ENCODE data around the gene SLC25A44.
A peak's percentile ranks its signal among the peaks of the same experiment; 100 is the strongest.

The SLC25A44 gene

GRCh38 chr1:156244126-156244525, 50.2 kb downstream of the SLC25A44 start:
- DNase-seq = no peak

DNA sequence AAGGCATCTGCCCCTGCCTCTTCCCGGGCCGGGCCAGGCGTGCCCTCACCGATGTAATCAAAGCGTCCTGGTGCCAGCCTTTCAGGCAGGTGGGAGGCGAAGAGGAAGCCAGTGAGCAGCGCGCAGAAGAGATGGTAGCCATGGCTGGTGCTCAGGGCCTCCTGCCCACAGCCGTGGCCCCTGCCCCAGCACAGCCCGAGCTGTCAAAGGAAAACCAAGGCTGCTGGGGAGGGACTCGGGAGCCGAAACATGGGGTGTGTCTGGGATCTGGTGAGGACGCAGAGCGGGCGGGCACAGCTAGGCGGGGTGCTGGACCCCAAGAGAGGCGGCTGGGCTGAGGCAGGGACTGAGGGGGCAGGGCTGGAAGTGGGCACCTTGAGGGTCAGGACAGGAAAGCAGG, 50.8 kb downstream of the SLC25A44 start:
- DNase-seq = no peak

- DNase-seq = peak; percentile 41 to 49
Observed at GRCh38 chr1:156245451-156246232, 51.7 kb downstream of the SLC25A44 start.

- no peak for DNase-seq
Observed at GRCh38 chr1:156246241-156246780, 52.4 kb downstream of the SLC25A44 start.

GRCh38 chr1:156246781-156247459, 53.0 kb downstream of the SLC25A44 start:
- DNase-seq = no peak

DNA sequence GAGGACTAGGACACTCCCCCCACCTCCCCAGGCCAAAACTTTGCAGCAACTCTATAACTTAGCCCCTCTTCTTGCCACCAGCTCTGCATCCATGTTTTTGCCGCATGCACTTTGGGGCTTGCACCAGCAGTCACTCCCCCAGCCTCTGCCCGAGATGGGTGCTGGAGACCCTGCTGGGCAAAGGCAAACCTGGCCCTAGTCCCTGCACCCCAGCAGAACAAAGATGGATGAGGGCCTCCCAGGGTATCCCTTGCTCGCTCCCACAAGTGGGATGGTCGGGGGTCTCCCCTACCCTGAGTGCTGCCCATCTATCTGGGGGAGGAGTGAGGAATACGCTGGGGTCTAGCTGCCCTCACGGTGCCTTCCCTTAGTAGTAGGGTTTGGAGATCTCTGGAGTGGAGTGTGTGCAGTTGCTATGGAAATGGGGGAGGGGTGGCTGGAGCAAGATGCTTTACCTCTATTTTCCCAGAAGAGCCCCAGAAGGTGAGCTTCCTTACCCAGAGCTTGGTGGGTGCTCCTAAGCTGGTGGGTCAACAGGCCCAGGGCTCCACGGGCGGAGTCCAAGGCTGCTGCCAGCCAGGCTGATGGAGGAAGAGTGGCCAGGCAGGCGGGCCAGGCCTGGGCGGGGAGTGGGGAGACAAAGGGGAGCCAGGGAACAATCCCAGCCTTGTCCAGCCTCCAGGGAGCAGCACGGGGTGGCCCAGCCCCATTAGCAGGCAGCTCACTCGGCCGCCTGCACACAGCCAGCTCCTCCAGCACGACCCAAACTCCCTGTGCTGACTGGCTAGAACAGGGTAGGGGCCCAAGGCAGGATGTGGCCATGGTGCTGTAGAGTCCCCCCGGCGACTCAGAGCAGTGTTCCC, 53.8 kb downstream of the SLC25A44 start, which contains the start of gene PAQR6:
Gene PAQR6, minus strand, starts transcription at position 597 of the 863 bp plus-strand sequence. CDS start 1,325 bp downstream, outside the sequence.
- DNase-seq = no peak

DNA sequence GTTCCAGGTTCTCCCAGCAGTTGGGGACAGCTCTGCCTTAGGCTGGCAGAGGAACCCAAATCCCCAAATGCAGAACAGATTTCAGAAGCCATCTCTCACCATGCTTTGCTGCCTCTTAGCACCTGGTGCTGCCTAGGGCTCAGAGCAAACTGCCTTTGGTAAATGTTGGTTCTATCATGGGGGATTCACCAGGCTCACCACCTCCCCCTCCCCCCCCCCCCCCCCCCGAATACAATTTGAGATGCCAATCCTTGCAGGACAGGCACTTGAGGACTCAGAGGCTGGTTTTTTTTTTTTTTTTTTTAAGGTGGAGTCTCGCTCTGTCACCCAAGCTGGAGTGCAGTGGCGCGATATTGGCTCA, 54.4 kb downstream of the SLC25A44 start:
- no peak for DNase-seq

GRCh38 chr1:156249593-156249992, 55.7 kb downstream of the SLC25A44 start:
- DNase-seq = no peak

DNA sequence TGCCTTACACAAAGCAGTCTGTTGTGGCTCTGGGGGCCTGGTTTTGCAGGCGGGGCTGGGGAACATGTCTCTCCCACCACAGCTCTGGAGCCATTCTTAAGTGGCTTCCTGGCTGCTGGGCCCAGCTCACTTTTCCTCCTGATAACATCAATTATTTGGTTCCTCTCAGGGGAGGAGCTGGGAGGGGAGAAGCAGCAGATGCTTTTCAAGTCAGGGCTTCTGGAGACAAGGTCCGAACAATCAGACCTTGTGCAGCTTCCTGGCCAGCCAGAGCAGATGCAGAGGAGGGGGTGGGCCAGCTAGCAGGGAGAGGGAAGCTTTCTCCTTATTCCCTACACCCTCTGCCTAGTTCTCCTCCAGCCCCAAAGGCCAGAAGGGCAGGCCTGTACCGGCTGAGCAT, 57.6 kb downstream of the SLC25A44 start:
- no peak for DNase-seq

GRCh38 chr1:156253634-156254033, 59.7 kb downstream of the SLC25A44 start:
- DNase-seq = no peak

DNA sequence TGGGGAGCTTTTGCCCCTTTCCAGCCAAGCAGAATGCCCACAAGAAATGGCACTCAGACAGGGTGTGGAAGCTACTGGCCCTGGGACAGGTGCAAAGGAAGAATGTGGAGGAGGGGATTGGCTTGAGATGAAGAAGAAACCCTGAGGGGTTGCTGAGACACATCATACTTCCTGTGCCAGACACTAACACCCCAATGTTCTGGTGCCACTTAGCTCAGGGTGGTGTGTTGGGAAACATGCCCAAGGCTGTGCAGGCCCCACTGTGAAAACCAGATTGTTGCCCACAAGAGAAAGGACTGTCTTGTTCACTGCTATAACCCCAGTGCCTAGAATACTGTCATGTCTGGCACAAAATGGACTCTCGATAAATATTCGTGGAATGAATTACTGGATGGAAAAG, 63.8 kb downstream of the SLC25A44 start:
- no peak for DNase-seq

GRCh38 chr1:156258859-156259258, 65.0 kb downstream of the SLC25A44 start:
- no peak for DNase-seq

DNA sequence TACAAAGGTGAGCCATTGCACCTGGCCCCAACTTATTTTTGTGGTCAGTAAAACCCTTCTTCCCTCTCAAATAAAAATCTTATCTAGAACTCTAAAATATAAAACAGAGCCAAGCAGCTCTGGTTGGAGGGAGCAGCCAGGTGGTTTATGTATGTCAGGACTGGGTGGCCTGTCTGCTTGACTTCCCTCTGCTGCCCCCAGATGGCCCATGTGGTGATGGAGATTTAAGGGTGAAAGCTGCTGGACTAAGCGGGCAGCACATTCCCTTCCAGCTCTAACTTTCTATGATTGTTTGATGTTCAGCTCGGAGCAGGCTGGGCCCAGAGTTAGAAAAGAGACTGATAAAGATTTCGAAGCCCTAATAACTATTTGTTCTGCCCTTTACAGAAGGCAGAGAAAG, 65.9 kb downstream of the SLC25A44 start:
- DNase-seq = no peak

DNA sequence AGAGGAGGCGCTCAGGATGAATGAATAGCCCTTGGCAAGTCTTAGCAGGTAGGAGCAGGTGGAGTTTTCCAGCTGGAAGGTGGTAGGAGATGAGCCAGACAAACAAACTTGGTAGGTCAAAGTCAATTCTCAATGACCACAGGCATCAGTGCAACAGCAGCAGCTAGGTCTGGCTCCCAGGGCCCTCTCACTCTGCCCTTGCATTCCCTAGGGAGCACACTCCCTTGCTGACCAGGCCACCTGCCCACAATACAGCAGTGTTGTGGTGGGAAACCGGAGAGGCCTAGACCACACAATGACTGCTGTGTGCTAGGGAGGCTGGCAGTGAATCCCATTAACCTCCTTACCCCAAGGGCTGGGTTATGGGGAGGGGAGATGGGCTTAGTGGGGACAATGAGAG, 67.0 kb downstream of the SLC25A44 start:
- no peak for DNase-seq

Measured in stimulated activated CD4-positive, alpha-beta T cell treated with anti-CD3 and anti-CD28 coated beads, Interleukin-2, amount 100 ng/mL, for 24 hours (primary cell).